HG03196 (cell line): Measurements from ENCODE around the gene TAAR1.

Experiments
- ATAC-seq: cut with Tn5 transposase; IDR thresholded peaks from one replicate; pipeline ENCODE4 v1.9.1; 2021; ENCODE audit not compliant: unreplicated experiment

TAAR1 gene

DNA sequence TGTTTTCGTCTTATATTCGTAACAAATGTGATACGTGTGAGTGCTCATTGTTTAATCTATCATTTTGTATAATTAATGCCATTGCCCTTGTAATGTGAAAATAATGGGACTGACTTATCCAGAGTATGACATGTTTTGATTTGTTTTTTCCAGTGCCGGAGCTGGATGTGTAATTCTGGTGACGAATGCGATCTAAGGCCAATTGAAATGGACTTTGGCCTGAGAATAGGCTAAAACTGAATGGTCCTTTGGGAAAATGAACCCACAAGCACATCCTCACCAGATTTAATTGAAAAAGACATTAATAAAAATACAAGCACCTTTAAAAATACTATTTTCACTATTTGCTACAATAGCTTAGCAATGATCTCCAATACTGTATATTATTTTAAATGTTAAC is 62.8 kb downstream of the TAAR1 start:
- no peak for ATAC-seq
